Muscle of leg (tissue), 11 donors: Measurements from ENCODE around the gene TBC1D1. TPM values are rescaled to one million over a fixed set of nuclear protein-coding genes. Genes with fewer than 3 reads are reported as not detected.
"Not testable (repeated sequence)": the region's sequence is repeated elsewhere in the genome, so short reads cannot be mapped to it uniquely, and the experiment has no call there.

Experiments
- DNase-seq: peaks from one replicate; pipeline ENCODE4 v3.0.0; 2013
- H3K27ac ChIP-seq: one replicate; pipeline ENCODE4 v1.5.1; 2013; ENCODE audit warnings: mild to moderate bottlenecking, low read length, control low read depth
- H3K27me3 ChIP-seq: one replicate; pipeline ENCODE4 v1.6.1; 2013; ENCODE audit warnings: low read length; ENCODE audit not compliant: control insufficient read depth, insufficient read depth
- H3K36me3 ChIP-seq: one replicate; pipeline ENCODE4 v1.6.1; 2013; ENCODE audit warnings: low read length; ENCODE audit not compliant: control insufficient read depth, insufficient read depth
- H3K4me1 ChIP-seq: one replicate; pipeline ENCODE4 v1.6.1; 2013; ENCODE audit warnings: low read length; ENCODE audit not compliant: control insufficient read depth, insufficient read depth
- H3K4me3 ChIP-seq: one replicate; pipeline ENCODE4 v1.5.1; 2013; ENCODE audit warnings: low read length, control low read depth
- H3K9me3 ChIP-seq: replicated peaks from 2 replicates; pipeline ENCODE4 v1.6.1; 2013; ENCODE audit warnings: low read depth, low read length; ENCODE audit not compliant: control insufficient read depth
- WGBS: methylation state at CpG from one replicate; pipeline ENCODE4 v1.1.5; 2013; ENCODE audit warnings: missing lambda C conversion rate; ENCODE audit not compliant: insufficient coverage; 5-methylcytosine and 5-hydroxymethylcytosine counted together
- polyA plus RNA-seq, 8 donors: library from polyadenylated mRNA; unstranded; fragments of 120-200 nt; gene quantifications; one replicate each; pipeline versions ENCODE4 v1.2.1 to v1.2.3, GENCODE V29; 2013; ENCODE audit warnings: inconsistent platforms in 1 of 8, low replicate concordance in 1 of 8; ENCODE audit not compliant: insufficient read length in 8 of 8, insufficient read depth in 1 of 8
- total RNA-seq: library from RNA; stranded (reverse); fragments of 120-200 nt; gene quantifications from one replicate; pipeline ENCODE4 v1.2.4, GENCODE V29; 2013

TBC1D1 gene
- total and polyA plus RNA-seq, 9 donors: 38.0 to 85.3 (median 55.3) TPM

DNA sequence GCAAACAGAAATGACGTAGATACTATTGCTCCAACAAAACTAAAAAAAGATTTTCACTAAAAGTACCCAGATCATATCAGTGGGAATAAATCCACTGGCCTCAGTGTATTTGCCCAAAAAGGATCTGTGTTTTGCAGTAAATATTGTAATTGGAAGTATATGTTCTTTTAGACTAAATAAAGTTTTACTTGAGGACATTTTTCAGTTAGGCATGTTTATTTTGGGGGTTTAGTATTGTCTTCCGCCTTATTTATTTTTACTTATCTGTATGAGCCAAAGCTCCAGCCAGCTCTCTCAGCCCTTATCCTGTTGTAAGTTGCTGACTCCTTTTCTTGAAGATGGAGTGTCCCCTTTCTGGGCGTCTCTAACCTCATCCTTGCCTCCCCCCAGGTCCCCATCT is 119.1 kb downstream of the TBC1D1 start:
- Histone ChIP-seq H3K4me1 (no peaks in the 10 kb centered on the region), H3K27ac (no peak overlapping the region)
- 67% methylated on average over 1 of the region's 3 CpGs for WGBS

DNA sequence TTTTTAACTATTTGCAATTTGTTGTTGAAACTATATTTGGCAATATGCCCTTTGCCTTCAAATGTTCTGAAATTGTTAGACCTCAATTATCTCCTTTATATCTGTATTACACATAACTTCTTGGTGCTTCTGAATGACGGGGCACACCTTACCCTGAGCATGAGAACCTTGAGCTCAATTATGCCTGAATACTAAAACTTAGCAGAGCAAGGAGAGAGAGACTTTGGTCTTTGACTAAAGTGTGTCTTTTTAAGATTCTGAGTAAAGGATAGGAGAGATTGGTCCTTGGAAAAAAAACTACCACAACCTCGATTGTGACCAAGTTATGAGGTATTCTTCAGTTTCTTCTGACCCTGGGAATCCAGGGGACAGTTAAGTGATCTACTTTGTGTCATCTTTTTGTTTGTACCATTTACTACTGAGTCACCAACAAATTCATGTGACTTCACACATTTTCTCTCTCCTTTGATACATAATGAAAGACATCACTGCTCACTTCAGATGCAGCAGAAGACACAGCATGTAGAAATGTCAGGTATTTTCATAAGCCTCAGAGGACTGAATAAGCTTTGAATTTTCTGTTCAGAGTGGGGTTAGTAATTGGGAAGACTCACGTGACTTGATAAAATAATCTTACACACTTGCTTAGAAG is 120.8 kb downstream of the TBC1D1 start:
- WGBS: no CpG with 5 or more reads among the region's 3 CpGs
- DNase-seq: no peak
- Histone ChIP-seq H3K27me3 (no peaks in the 10 kb centered on the region), H3K27ac (no peak overlapping the region), H3K4me3 (no peak overlapping the region), H3K9me3 (no peaks in the 10 kb centered on the region), H3K4me1 (peaks cover 2% of the 10 kb centered on the region), H3K36me3 (peaks cover 8% of the 10 kb centered on the region)

More for the DNA sequence above, 119.1 kb downstream of the TBC1D1 start:
- DNase-seq: no peak
- Histone ChIP-seq H3K9me3 (no peaks in the 10 kb centered on the region), H3K27me3 (no peaks in the 10 kb centered on the region), H3K4me3 (no peak overlapping the region), H3K36me3 (peaks cover 5% of the 10 kb centered on the region)

- WGBS: 73% methylated on average over 4 of the region's 9 CpGs
- peaks cover 2% of the 10 kb centered on the region for H3K4me1 ChIP-seq
- DNase-seq: no peak
Observed at GRCh38 chr4:38013461-38014366, 122.8 kb downstream of the TBC1D1 start.

DNA sequence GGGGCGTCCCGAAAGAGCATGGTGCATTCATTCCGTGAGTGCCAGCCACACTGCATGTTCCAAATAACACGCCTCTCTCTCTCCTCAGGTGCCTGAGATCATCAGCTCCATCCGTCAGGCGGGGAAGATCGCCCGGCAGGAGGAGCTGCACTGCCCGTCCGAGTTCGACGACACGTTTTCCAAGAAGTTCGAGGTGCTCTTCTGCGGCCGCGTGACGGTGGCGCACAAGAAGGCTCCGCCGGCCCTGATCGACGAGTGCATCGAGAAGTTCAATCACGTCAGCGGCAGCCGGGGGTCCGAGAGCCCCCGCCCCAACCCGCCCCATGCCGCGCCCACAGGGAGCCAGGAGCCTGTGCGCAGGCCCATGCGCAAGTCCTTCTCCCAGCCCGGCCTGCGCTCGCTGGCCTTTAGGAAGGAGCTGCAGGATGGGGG is 123.6 kb downstream of the TBC1D1 start:
- peaks cover 2% of the 10 kb centered on the region for H3K4me1 ChIP-seq
- no peaks in the 10 kb centered on the region for H3K27me3 ChIP-seq
- no peak overlapping the region for H3K27ac ChIP-seq
- H3K36me3 ChIP-seq: peaks cover 15% of the 10 kb centered on the region
- DNase-seq: no peak
- H3K4me3 ChIP-seq: no peak overlapping the region
- H3K9me3 ChIP-seq: no peaks in the 10 kb centered on the region
- WGBS: 73% methylated on average over 37 of the region's 37 CpGs

More at GRCh38 chr4:38013461-38014366, 122.8 kb downstream of the TBC1D1 start:
- Histone ChIP-seq H3K27me3 (no peaks in the 10 kb centered on the region), H3K4me3 (no peak overlapping the region), H3K9me3 (no peaks in the 10 kb centered on the region), H3K36me3 (peaks cover 15% of the 10 kb centered on the region), H3K27ac (no peak overlapping the region)

GRCh38 chr4:38015886-38016515 is 125.1 kb downstream of the TBC1D1 start:
- Histone ChIP-seq H3K4me3 (no peak overlapping the region), H3K36me3 (peaks cover 19% of the 10 kb centered on the region), H3K9me3 (no peaks in the 10 kb centered on the region), H3K27me3 (no peaks in the 10 kb centered on the region), H3K27ac (no peak overlapping the region), H3K4me1 (peaks cover 2% of the 10 kb centered on the region)
- 83% methylated on average over 2 of the region's 7 CpGs for WGBS
- DNase-seq: no peak

DNA sequence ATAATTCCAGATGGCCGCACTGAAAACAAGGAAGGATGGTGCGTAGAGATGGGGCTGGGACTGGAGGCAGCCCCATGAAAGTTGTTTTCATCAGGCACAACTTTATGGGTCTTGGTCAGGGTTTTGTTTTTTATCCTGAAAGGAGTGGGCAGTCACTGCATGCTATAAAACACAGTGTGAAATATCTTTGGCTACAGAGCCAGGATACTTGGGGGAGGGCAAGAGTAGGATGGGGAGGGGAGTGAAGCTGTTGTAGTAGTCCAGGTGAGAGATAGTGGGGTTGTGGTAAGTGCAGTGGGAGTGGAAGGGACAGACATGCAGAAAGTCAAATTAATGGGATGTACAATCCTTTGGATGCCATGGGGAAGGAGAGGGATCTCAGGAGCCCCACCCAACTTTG is 125.8 kb downstream of the TBC1D1 start:
- H3K36me3 ChIP-seq: peaks cover 24% of the 10 kb centered on the region

GRCh38 chr4:38017609-38018008 is 126.7 kb downstream of the TBC1D1 start:
- H3K36me3 ChIP-seq: peaks cover 32% of the 10 kb centered on the region
- no CpG with 5 or more reads among the region's 5 CpGs for WGBS
- no peaks in the 10 kb centered on the region for H3K9me3 ChIP-seq
- peaks cover 2% of the 10 kb centered on the region for H3K4me1 ChIP-seq
- no peaks in the 10 kb centered on the region for H3K27me3 ChIP-seq
- no peak overlapping the region for H3K27ac ChIP-seq
- DNase-seq: no peak
- no peak overlapping the region for H3K4me3 ChIP-seq

More for the DNA sequence above, 125.8 kb downstream of the TBC1D1 start:
- Histone ChIP-seq H3K4me3 (no peak overlapping the region), H3K27me3 (no peaks in the 10 kb centered on the region), H3K27ac (no peak overlapping the region), H3K4me1 (peaks cover 2% of the 10 kb centered on the region), H3K9me3 (no peaks in the 10 kb centered on the region)
- no peak for DNase-seq
- 91% methylated on average over 2 of the region's 2 CpGs for WGBS

DNA sequence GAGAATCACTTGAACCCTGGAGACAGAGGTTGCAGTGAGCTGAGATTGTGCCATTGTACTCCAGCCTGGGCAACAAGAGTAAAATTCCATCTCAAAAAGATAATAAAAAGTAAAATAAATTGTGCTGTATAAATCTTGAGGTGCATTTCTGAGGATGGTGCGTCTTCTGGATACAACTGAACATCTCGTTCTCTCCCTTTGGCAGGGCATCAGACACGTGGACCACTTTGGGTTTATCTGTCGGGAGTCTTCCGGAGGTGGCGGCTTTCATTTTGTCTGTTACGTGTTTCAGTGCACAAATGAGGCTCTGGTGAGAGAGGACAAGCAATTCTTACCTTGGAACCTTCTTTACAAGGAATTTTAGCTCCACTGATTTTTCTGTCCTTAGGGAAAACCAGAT is 129.5 kb downstream of the TBC1D1 start:
- H3K27ac ChIP-seq: no peak overlapping the region
- H3K36me3 ChIP-seq: peaks cover 30% of the 10 kb centered on the region
- H3K4me3 ChIP-seq: no peak overlapping the region
- H3K27me3 ChIP-seq: no peaks in the 10 kb centered on the region
- DNase-seq: no peak
- 80% methylated on average over 4 of the region's 7 CpGs for WGBS
- peaks cover 2% of the 10 kb centered on the region for H3K4me1 ChIP-seq
- H3K9me3 ChIP-seq: no peaks in the 10 kb centered on the region

DNA sequence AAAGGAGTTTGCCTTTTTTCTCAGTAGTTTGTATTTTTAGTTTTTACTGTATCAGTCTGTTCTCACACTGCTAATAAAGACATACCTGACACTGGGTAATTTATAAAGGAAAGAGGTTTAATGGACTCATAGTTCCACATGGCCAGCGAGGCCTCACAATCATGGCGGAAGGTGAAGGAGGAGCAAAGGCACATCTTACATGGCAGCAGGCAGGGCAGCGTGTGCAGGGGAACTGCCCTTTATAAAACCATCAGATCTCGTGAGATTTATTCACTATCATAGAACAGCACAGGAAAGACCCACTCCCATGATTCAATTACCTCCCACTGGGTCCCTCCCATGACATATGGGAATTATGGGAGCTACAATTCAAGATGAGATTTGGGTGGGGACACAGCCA is 130.1 kb downstream of the TBC1D1 start:
- H3K9me3 ChIP-seq, H3K27ac ChIP-seq, H3K4me1 ChIP-seq, H3K27me3 ChIP-seq, H3K4me3 ChIP-seq, DNase-seq: not testable (repeated sequence)
- WGBS: no CpG with 5 or more reads among the region's 4 CpGs
- H3K36me3 ChIP-seq: peaks cover 31% of the 10 kb centered on the region

DNA sequence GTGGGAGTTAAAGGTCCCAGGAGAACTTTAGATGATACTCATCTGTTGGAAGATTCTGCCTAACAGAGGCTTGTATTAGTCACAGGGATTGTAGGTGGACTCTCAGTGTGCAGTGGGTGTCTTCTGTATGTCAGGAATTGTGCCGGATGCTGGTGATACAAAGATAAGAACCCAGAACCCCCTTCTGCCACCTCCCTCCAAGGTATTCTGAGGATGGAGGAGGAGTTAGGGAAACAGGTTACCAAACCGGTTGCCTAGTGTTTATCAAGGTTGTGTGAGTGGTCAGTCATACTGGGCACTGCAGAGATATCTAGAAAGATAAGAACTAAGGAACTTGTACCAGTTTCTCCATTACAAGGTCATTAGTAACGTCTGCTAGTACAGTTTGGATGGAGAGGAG is 130.9 kb downstream of the TBC1D1 start:
- H3K4me1 ChIP-seq: no peaks in the 10 kb centered on the region
- no CpG with 5 or more reads among the region's 3 CpGs for WGBS
- no peaks in the 10 kb centered on the region for H3K9me3 ChIP-seq
- H3K36me3 ChIP-seq: peaks cover 28% of the 10 kb centered on the region
- no peak overlapping the region for H3K4me3 ChIP-seq
- no peak overlapping the region for H3K27ac ChIP-seq
- no peak for DNase-seq
- no peaks in the 10 kb centered on the region for H3K27me3 ChIP-seq
